Measurements from ENCODE around the gene LSM3. TPM values are rescaled to one million over a fixed set of nuclear protein-coding genes. Genes with fewer than 3 reads are reported as not detected.

Gene LSM3
- total and polyA plus RNA-seq, 9 donors: 7.9 to 18.6 (median 10.8) TPM

GRCh38 chr3:14161282-14161681, 17.3 kb upstream of the LSM3 start:
- Histone ChIP-seq H3K4me3 (no peak overlapping the region), H3K9me3 (peaks cover 0 to 4% of the 10 kb centered on the region in 2 donors), H3K36me3 (no peaks in the 10 kb centered on the region), H3K27me3 (no peaks in the 10 kb centered on the region), H3K4me1 (ENCODE audit: insufficient read depth) (no peaks in the 10 kb centered on the region), H3K27ac (no peak overlapping the region)
- DNase-seq: no peak
- 86 to 91% (median 89%) methylated on average over 2 of the region's 2 CpGs for WGBS, 3 donors
- TF ChIP-seq POLR2A (IDR thresholded peaks at IDR 0.05): no peak
- TF ChIP-seq CTCF (IDR thresholded peaks at IDR 0.05): no peak
- TF ChIP-seq EP300 (IDR thresholded peaks at IDR 0.05): no peak
- intact Hi-C loops (cut with DNase I): no loop called here

DNA sequence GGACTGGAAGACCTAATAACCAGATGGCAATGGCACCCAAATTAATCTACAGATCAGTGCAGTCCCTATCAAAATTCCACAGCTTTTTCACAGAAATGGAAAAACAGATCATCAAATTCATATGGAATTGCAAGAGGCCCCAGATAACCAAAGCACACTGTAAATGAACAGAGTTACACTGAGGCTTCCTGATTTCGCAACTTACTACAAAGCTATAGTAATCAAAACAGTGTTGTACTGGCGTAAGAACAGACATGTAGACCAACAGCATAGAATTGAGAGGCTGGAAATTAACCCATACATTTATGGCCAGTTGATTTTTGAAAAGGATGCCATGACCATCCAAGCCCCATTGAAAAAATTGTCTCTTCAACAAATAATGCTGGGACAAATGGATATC, 16.4 kb upstream of the LSM3 start:
- Histone ChIP-seq H3K4me1 (ENCODE audit: insufficient read depth) (no peaks in the 10 kb centered on the region), H3K9me3 (peaks cover 0 to 4% of the 10 kb centered on the region in 2 donors), H3K4me3 (no peak overlapping the region), H3K27ac (no peak overlapping the region), H3K27me3 (no peaks in the 10 kb centered on the region), H3K36me3 (no peaks in the 10 kb centered on the region)
- 97 to 99% (median 99%) methylated on average over 2 of the region's 2 CpGs for WGBS, 3 donors
- no peak for DNase-seq
- intact Hi-C loops (cut with DNase I): no loop called here
- TF ChIP-seq CTCF (IDR thresholded peaks at IDR 0.05) (no peak), POLR2A (IDR thresholded peaks at IDR 0.05) (no peak), EP300 (IDR thresholded peaks at IDR 0.05) (no peak)

DNA sequence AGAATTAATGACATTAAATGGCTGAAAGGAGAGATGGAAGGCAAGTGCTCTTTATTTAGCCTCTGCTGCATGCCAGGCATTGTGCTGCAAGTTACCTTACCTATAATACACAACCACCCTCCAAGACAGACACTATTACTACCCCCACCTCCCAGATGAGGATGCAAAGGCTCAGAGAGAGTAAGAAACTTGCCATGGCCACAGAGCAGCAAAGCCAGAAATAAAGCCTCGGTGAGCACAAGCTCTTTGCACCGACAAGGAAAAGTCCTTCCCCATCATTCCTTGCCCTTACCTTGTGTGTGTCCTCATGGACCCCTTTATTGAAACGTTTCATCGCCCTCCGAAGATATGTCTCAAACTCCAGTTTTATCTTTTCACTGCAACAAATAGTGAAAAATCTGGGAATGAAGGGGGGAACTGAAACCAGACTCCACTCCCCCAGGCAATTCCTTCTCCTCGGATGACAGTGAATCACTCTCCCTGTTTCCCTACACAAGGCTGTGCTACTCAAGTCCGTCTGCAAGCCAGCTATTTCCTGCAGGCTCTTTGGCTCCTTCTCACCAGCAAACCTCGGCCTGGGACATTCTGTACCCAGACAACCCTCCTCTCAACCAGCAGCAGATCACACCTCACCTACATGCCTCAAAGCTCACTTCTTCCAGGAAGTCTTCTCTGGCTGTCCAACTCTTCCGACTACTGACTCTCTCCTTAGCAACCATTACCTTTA, 11.6 kb upstream of the LSM3 start:
- no peak overlapping the region for H3K27ac ChIP-seq
- no peaks in the 10 kb centered on the region for H3K9me3 ChIP-seq
- H3K4me3 ChIP-seq: no peak overlapping the region
- DNase-seq: no peak
- intact Hi-C loops (cut with DNase I): loop anchor here in 1 of 4 donors (1.0 kb wide), 1 partner anchor 41 kb away; no protein-coding TSS in a partner anchor
- H3K4me1 ChIP-seq (ENCODE audit: insufficient read depth): no peaks in the 10 kb centered on the region
- 87 to 90% (median 88%) methylated on average over 9 of the region's 9 CpGs for WGBS, 3 donors
- no peak for TF ChIP-seq EP300 (IDR thresholded peaks at IDR 0.05)
- TF ChIP-seq POLR2A (IDR thresholded peaks at IDR 0.05): no peak
- TF ChIP-seq CTCF (IDR thresholded peaks at IDR 0.05): no peak
- H3K36me3 ChIP-seq: no peaks in the 10 kb centered on the region
- no peaks in the 10 kb centered on the region for H3K27me3 ChIP-seq

DNA sequence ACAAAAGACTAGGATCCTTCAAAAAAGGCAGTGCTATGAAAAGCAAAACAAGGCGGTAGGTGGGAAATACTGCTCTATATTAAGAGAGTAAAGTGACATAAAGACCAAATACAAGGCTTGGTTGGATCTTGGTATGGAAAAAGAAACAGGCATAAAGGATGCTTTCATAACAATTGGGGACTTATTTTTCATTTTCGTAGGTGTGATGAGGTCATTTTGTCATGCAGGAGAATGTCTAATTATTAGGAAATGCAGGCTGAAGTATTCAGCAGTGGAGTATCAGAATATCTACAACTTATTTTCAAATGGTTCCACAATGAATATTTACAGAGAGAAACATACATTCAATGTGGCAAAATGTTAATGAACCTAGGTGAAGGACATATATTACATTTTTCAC, 9.2 kb upstream of the LSM3 start:
- H3K36me3 ChIP-seq: no peaks in the 10 kb centered on the region
- no peak overlapping the region for H3K27ac ChIP-seq
- no peak overlapping the region for H3K4me3 ChIP-seq
- no peaks in the 10 kb centered on the region for H3K27me3 ChIP-seq
- WGBS, 3 donors: 91 to 94% (median 92%) methylated on average over 2 of the region's 2 CpGs
- intact Hi-C loops (cut with DNase I): no loop called here
- no peak for TF ChIP-seq EP300 (IDR thresholded peaks at IDR 0.05)
- no peak for TF ChIP-seq CTCF (IDR thresholded peaks at IDR 0.05)
- TF ChIP-seq POLR2A (IDR thresholded peaks at IDR 0.05): no peak
- H3K9me3 ChIP-seq: no peaks in the 10 kb centered on the region
- no peaks in the 10 kb centered on the region for H3K4me1 ChIP-seq (ENCODE audit: insufficient read depth)
- no peak for DNase-seq

All from ovary (tissue), 9 donors.